Osteocyte (in vitro differentiated cells): ENCODE data around the gene NPLOC4. TPM values are rescaled to one million over a fixed set of nuclear protein-coding genes. Genes with fewer than 3 reads are reported as not detected.
"Not testable (repeated sequence)": the region's sequence is repeated elsewhere in the genome, so short reads cannot be mapped to it uniquely, and the experiment has no call there.

ENCODE experiments used
- DNase-seq: peaks from one replicate; pipeline ENCODE4 v3.0.0; 2021; ENCODE audit warnings: mixed read lengths; ENCODE audit not compliant: unreplicated experiment; ENCODE audit errors: extremely low spot score
- H3K27ac Mint-ChIP-seq: one replicate; pipeline ENCODE4 v1.8.0; 2021; ENCODE audit warnings: mild to moderate bottlenecking, mixed read lengths; ENCODE audit not compliant: unreplicated experiment
- H3K27me3 Mint-ChIP-seq: one replicate; pipeline ENCODE4 v1.8.0; 2021; ENCODE audit warnings: mixed read lengths; ENCODE audit not compliant: unreplicated experiment
- H3K36me3 Mint-ChIP-seq: one replicate; pipeline ENCODE4 v1.8.0; 2021; ENCODE audit warnings: mixed read lengths; ENCODE audit not compliant: unreplicated experiment
- H3K4me1 Mint-ChIP-seq: one replicate; pipeline ENCODE4 v1.8.0; 2021; ENCODE audit warnings: mixed read lengths; ENCODE audit not compliant: unreplicated experiment
- H3K4me3 Mint-ChIP-seq: one replicate; pipeline ENCODE4 v1.8.0; 2021; ENCODE audit warnings: mild to moderate bottlenecking, moderate library complexity, mixed read lengths; ENCODE audit not compliant: unreplicated experiment
- H3K9me3 Mint-ChIP-seq: one replicate; pipeline ENCODE4 v1.8.0; 2021; ENCODE audit warnings: mixed read lengths; ENCODE audit not compliant: unreplicated experiment
- CTCF ChIP-seq: fragments of 200-600 bp; sonication (generic); IDR thresholded peaks from 2 replicates; pipeline ENCODE4 v1.5.0; 2021; ENCODE audit warnings: antibody characterized with exemption, mild to moderate bottlenecking, moderate library complexity
- total RNA-seq: library from RNA; stranded (reverse); gene quantifications from 2 replicates; pipeline ENCODE4 v1.2.1, GENCODE V29; 2021

Gene NPLOC4
- total RNA-seq, 1 donor from 2014 or later, result 99.7 TPM

- Mint-ChIP-seq H3K27me3 (no peaks in the 10 kb centered on the region), H3K4me1 (peaks cover 2% of the 10 kb centered on the region), H3K9me3 (no peaks in the 10 kb centered on the region), H3K36me3 (peaks cover 50% of the 10 kb centered on the region), H3K27ac (peak overlapping the region; percentile 34), H3K4me3 (no peak overlapping the region)
- TF ChIP-seq CTCF, result no peak
- DNase-seq, result no peak
Measured at GRCh38 chr17:81593105-81593871, 43.6 kb downstream of the NPLOC4 start.

GRCh38 chr17:81591971-81592370 lies 44.9 kb downstream of the NPLOC4 start:
- Mint-ChIP-seq H3K4me1 (peaks cover 2% of the 10 kb centered on the region), H3K4me3 (no peak overlapping the region), H3K36me3 (peaks cover 55% of the 10 kb centered on the region), H3K27ac (no peak overlapping the region), H3K9me3 (no peaks in the 10 kb centered on the region), H3K27me3 (no peaks in the 10 kb centered on the region)
- TF ChIP-seq CTCF, result no peak
- no peak for DNase-seq

- no peaks in the 10 kb centered on the region for H3K27me3 Mint-ChIP-seq
- H3K9me3 Mint-ChIP-seq, result no peaks in the 10 kb centered on the region
- peaks cover 12% of the 10 kb centered on the region for H3K4me1 Mint-ChIP-seq
- no peak for DNase-seq
- TF ChIP-seq CTCF, result no peak
- H3K27ac Mint-ChIP-seq, result no peak overlapping the region
- no peak overlapping the region for H3K4me3 Mint-ChIP-seq
- peaks cover 55% of the 10 kb centered on the region for H3K36me3 Mint-ChIP-seq
Measured at GRCh38 chr17:81590121-81590520, 46.8 kb downstream of the NPLOC4 start.

- Mint-ChIP-seq H3K27me3 (no peaks in the 10 kb centered on the region), H3K36me3 (peaks cover 56% of the 10 kb centered on the region), H3K4me3 (no peak overlapping the region), H3K27ac (no peak overlapping the region), H3K4me1 (peaks cover 16% of the 10 kb centered on the region), H3K9me3 (no peaks in the 10 kb centered on the region)
- no peak for TF ChIP-seq CTCF
- DNase-seq, result no peak
Measured at GRCh38 chr17:81589612-81590011, 47.3 kb downstream of the NPLOC4 start.

GRCh38 chr17:81586096-81586495 lies 50.8 kb downstream of the NPLOC4 start:
- Mint-ChIP-seq H3K36me3 (peaks cover 47% of the 10 kb centered on the region), H3K27me3 (no peaks in the 10 kb centered on the region), H3K4me3 (no peak overlapping the region), H3K27ac (no peak overlapping the region), H3K9me3 (no peaks in the 10 kb centered on the region), H3K4me1 (peaks cover 50% of the 10 kb centered on the region)
- no peak for TF ChIP-seq CTCF
- DNase-seq, result no peak

- Mint-ChIP-seq H3K4me1 (peaks cover 60% of the 10 kb centered on the region), H3K27ac (peak overlapping the region; percentile 78), H3K36me3 (peaks cover 50% of the 10 kb centered on the region), H3K4me3 (peak overlapping the region; percentile 14)
- DNase-seq, H3K9me3 Mint-ChIP-seq, H3K27me3 Mint-ChIP-seq: not testable (repeated sequence)
Measured at GRCh38 chr17:81584771-81585170, 52.1 kb downstream of the NPLOC4 start.
